GM18511 (cell line): ENCODE data around the gene MIPOL1.
"Not testable (repeated sequence)": the region's sequence is repeated elsewhere in the genome, so short reads cannot be mapped to it uniquely, and the experiment has no call there.

ENCODE experiments used
- ATAC-seq: cut with Tn5 transposase; IDR thresholded peaks from one replicate; pipeline ENCODE4 v1.9.1; 2021; ENCODE audit warnings: mild to moderate bottlenecking, moderate library complexity; ENCODE audit not compliant: unreplicated experiment

MIPOL1 gene

DNA sequence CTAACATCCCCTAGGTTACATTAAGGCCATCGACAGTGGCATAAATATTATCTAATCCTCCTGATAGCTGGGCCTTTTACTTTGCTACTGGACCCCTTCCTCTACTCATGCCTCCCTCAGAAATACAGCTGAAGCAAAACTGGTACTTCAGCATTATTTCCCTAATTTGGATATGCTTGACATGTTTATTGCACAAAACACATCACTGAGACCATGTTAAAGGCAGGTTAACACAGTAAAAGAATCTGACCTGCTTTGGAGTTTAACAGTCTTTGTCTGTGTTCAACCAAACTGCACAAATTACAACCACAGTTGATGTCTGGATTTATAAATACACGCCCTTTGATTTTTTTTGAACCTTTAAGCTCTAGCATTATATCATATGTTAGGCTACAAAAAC, 240.7 kb downstream of the MIPOL1 start:
- ATAC-seq: no peak

DNA sequence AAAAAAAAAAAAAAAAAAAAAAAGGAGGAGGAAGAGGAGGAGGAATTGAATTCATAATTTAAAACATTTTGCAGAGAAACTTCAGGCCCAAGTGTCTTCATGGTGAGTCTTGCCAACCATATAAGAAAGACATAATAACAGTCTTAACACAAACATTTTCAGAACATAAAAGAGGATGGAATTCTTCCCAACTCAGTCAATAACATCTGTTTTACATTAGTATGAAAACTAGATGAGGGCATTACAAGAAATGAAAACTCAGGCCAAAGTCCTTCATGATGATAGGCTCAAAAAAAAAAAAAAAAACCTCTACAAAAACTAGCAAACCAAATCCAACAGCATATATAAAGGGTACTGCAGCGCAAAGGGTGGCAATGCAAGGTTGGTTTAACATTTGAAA, 245.7 kb downstream of the MIPOL1 start:
- ATAC-seq: no peak

DNA sequence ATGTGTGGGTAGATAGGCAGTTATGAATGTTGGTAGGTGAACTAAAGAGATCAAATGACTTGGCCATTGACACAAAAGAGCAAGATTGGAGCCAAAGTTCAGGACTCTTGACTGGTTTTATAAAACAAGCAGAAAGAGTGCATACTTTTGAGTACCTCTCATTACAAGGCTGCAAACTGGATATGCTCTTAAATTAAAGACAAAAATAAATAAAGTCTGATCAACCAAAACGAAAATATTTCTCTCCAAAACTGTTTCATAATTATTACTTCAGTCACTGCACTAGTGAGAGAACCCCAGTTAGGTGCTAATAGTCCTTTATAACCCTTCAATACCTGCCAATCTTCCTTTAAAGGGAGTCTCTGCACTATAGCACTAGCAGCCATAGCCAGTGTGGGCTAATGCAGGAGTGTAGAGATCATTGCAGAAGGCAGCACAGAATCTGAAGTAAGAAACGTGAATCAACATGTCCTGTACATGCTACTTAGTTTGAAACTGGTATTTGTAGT, 250.2 kb downstream of the MIPOL1 start:
- no peak for ATAC-seq

DNA sequence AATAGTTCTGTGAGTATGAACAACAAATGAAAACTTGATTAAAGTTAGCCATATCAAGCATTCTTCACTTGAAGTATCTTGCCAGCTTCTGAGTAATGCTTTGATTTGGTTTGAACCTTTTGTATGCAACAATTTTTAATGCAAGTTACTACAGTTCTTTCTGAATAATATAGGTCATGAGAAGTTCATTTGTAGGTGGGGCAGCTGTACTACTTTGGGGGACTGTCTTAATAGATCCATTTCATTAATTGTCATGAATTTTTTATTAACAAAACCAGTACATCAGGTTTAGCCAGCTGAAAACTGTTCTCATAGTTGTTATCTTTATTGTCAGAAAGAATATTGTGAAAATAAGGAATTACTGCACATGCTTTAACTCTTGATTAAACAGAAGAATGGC, 254.6 kb downstream of the MIPOL1 start:
- ATAC-seq: no peak

DNA sequence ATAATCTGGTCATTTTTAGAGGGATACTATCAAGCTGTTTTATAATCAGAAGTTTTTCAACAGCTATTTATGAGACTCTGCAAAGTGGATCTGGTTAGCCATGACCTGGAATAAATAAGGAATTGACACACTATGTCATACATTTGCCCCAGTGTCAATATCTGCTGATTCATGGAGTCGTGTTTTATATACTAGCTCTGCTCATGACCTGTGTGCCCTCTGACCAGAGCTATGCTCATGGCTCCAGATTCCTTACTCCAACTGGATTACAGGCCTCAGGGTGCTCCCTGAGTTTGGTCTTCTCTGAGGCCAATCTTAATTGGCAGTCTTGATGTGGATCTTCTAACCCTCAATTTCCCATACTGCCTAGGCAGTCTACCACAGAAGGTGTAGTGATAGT, 256.2 kb downstream of the MIPOL1 start:
- no peak for ATAC-seq

DNA sequence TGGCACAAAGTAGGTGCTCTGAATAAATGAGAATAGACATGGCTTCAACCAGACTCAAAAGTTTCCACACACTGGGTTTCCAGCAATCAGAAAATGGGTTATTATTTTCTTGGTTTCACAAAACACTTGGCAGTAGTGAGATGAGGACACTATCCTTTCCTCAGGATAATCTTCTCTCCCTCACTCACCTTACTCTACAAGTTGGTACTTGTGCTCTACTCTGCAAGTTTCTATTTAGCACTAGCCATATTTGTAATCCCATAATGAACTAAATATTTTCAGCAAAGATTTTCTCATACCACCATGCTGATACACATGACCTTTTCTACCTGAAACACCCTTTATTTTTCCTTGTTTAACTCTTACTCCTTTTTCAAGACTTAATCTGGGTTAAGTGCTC, 259.6 kb downstream of the MIPOL1 start:
- no peak for ATAC-seq

DNA sequence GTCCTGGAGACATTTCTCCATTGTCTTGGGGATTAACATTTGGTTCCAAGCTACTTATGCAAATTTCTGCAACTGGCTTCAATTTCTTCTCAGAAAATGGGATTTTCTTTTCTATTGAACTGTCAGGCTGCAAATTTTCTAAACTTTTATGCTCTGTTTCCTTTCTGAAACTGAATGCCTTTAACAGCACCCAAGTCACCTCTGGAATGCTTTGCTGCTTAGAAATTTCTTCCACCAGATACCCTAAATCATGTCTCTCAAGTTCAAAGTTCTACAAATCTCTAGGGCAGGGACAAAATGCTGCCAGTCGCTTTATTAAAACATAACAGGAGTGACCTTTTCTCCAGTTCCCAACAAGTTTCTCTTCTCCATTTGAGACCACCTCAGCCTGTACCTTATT, 264.7 kb downstream of the MIPOL1 start:
- not testable (repeated sequence) for ATAC-seq

DNA sequence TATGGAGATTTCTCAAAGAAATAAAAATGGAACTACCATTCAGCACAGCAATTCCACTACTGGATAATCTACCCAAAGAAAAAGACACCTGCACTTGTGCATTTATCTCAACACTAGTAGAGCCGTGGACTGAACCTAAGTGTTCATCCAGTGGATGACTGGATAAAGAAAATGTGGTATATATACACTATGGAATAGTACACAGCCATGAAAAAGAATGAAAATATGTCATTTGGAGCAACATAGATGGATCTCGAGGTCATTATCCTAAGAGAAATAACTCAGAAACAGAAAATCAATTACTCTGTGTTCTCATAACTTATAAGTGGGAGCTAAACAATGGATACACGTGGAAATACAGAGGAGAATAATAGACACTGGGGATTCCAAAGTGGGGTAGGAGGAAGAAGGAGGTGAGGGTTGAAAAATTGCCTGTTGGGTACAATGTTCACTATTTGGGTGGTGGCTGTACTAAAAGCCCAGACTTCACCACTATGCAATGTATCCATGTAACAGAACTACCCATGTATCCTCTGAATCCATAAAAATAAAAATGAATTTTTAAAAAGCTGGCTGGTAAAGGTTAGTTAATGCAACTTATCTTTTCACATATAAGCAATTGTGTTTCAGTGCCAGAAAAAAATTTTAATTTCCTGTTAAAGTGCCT, 266.6 kb downstream of the MIPOL1 start:
- ATAC-seq: no peak

DNA sequence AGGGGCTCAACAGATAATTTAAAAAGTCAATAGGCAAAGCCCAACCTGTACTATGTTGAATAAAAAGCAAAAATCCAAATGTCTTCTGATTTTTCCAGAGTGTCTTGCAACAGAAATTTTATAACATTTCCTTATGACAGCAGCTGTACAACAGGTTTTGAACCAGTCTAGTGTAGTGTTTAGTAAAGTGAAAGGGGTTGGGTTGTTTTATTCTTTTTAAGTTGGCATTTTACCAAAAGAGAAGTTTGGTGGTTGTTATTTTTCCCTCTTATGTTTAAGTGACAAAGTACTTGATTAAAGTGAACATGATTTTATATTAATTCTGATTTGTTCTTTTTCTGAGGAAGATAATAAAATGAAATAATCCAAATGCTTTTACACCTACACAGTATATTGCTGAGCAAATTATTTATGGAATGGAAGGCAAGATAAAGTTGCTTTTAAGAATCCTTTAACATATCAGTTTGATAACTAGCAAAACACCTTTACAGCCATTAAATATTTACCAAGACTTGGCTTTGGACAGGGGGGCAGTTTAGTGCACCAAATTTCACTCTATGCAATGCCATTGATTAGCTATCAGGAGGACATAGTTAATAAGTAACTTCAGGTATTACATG, 268.4 kb downstream of the MIPOL1 start:
- no peak for ATAC-seq

DNA sequence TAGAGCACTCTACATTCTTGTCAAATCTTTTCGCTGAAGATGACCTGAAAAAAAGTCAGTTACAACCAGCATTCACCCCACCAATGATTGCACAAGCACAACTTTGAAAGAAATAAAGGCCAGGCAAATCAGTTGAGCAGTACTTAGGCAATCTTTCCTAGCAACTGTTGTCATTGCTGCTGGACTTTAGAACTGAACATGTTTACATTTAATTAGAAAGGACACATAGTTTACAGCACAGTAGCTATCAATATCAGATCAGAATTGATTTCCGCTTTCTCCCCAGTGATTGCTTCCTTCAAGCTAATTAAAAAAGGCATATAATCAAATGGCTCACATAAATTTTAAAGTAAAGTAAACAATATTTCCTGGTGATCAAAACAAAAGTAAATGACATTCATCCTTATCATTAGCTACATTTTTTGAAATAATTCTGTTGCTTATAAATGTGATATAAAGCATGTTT, 268.9 kb downstream of the MIPOL1 start:
- no peak for ATAC-seq

DNA sequence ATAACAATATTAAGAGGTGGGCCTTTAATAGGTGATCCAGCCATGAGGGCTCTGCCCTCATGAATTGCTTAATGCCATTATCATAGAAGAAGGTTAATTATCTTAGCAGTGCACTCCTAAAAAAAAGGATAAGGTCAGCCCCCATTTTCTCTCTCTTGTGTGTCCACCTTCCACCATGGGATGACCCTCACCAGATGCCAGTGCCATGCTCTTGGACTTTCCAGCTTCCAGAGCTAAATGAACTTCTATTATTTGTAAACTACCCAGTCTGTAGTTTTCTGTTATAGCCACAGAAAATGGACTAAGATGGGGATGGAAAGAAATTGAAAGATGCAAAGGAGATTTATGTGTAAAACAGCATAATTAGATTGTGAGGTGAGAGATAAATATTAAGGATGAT, 271.9 kb downstream of the MIPOL1 start:
- ATAC-seq: no peak

DNA sequence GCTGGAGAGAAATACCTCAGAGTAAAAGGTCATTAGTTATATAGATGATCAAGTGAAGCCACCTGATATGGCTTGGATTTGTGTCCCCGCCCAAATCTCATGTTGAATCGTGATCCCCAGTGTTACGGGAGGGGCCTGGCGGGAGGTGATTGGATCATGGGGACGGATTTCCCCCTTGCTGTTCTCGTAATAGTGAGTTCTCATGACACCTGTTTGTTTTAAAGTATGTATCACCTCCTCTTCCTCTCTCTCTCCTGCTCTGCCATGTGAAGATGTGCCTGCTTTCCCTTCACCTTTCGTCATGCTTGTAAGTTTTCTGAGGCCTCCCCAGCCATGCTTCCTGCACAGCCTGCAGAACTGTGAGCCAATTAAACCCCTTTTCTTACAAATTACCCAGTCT, 272.5 kb downstream of the MIPOL1 start:
- no peak for ATAC-seq

DNA sequence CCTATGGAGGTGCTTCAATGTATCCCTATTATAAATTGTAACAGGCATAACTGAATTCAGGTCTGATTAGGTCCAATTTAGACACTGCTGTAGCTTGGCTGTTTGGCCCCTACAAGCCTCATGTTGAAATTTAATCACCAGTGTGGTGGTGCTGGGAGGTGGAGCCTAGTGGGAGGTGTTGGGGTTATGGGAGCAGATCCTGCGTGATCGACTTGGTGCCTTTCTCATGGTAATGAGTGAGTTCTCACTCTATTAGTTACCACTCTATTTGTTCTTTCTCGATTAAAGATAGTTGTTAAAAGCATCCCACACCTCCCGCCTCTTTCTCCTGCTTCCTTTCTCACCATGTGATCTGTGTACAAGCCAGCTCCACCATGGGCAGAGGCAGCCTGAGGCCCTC, 275.2 kb downstream of the MIPOL1 start:
- ATAC-seq: no peak

DNA sequence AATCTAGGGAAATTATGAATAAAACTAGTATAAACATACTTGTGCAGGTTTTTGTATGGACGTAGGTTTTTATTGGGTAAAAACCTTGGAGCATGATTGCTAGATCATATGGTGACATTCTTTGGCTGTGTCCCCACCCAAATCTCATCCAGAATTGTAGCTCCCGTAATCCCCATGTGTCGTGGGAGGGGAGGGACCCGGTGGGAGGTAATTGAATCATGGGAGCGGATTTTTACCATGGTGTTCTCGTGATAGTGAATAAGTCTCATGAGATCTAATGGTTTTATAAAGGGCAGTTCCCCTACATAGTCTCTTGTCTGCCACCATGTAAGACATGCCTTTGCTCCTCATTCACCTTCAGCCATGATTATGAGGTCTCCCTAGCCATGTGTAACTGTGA, 276.5 kb downstream of the MIPOL1 start:
- no peak for ATAC-seq

DNA sequence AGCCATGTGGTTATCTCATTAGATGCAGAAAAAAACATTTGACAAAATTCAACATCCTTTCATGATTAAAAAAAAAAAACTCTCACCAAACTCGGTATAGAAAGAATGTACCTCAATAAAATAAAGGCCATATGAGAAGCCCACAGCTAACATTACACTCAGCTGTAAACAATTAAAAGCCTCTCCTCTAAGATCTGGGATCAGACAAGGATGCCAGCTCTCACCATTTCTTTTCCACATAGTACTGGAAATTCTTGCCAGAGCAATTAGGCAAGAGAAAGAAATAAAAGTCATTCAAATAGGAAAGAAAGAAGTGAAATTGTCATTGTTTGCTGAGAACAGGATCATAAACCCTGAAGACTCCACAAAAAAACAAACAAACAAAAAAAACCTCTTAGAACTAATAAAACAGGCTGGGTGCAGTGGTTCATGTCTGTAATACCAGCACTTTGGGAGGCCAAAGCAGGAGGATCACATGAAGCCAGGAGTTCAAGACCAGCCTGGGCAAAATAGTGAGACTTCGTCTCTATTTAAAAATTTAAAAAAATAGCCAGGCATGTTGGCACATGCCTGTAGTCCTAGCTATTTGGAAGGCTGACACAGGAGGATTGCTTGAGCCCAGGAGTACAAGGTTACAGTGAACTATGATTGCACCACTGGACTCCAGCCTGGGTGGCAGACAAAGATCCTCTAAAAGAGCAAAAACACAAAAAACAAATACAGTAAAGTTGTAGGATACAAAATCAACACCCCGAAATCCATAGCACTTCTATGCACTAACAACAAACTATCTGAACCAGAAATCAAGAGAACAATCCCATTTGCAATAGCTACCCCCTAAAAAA, 282.9 kb downstream of the MIPOL1 start:
- ATAC-seq: no peak

DNA sequence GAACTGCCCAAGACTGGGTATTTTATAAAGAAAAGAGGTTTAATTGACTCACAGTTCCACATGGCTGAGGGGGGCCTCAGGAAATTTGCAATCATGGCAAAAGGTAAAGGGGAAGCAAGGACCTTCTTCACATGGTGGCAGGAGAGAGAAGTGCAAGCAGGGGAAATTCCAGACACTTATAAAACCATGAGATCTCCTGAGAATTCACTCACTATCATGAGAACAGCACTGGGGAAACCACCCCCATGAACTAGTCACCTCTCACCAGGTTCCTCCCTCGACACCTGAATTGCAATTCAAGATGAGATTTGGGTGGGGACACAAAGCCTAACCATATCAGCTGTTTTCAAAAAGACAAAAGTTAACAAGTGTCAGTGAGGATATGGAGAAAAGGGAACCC, 284.7 kb downstream of the MIPOL1 start:
- no peak for ATAC-seq

DNA sequence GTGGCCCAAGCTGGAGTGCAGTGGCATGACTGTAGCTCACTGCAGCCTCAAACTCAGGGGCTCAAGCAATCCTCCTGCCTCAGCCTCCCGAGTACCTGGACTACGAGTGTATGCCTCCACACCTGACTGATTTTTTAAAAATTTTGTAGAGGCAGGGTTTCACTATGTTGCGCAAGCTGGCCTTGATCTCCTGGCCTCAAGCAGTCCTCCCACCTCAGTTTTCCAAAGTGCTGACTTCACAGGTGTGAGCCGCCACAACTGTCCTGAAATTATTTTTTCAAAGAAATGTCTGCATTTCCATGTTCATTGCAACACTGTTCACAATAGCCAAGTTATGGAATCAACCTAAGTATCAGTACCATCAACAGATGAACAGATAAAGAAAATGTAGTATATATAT, 285.9 kb downstream of the MIPOL1 start:
- no peak for ATAC-seq

DNA sequence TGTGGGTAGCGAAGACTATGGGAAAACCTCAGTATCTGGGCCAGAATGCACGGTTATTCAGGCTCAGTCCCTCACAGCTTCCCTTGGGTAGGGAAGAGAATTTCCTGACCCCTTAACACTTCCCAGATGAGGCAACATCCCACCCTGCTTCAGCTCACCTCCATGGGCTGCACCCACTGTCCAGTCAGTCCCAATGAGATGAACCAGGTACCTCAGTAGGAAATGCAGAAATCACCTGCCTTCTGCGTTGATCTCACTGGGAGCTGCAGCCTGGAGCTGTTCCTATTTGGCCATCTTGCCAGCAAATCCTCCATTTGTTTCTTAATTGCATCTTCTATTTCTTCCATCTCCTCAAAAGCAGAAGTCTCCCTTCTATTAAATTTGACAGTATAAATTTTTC, 292.9 kb downstream of the MIPOL1 start:
- ATAC-seq: no peak

DNA sequence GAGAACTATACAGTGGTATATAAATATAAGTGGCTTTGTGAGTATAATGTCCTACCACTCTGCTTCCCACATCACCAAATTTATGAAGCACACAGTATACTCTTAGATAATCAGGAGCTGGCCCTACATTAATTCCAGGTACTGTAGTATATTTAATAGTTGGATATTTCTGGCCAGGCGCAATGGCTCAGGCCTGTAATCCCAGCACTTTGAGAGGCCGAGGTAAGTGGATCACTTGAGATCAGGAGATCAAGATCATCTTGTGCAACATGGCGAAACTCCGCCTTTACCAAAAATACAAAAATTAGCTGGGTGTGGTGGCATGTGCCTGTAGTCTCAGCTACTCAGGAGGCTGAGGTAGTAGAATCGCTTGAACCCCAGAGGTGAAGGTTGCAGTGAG, 293.3 kb downstream of the MIPOL1 start:
- no peak for ATAC-seq

DNA sequence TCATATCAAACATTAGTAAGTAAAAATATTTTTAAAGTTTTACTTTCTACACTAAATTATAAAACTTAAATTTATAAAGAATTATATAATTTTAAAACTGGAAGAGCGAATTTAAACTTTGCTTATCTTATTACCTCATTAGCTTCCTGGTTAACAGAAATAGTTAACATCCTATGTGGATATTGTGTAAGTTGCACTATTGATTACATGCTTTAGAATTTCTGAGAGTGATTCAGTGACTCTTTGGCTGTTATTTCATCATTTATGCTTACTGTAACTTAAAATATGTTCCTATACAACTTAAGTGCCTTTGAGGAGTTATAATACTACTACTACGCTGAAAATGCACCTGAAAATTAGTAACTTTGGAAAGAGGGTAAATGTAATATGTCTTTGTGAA, 295.9 kb downstream of the MIPOL1 start:
- ATAC-seq: no peak

DNA sequence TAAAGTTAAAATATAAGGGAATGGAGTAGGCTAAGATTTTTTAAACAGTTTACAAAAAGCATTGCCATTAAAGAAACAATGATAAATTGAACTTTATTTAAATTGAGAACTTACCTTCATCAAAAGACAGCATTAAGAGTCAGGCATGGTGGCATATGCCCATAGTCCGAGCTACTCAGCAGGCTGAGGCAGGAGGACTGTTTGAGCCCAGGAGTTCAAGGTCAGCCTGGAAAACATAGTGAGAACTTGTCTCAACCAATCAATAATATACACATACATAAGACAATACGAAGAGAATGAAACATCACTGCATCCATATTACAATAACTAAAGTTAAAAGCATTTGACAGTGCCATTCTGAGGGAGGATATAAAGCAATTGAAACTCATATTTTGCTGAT, 299.7 kb downstream of the MIPOL1 start:
- ATAC-seq: no peak

DNA sequence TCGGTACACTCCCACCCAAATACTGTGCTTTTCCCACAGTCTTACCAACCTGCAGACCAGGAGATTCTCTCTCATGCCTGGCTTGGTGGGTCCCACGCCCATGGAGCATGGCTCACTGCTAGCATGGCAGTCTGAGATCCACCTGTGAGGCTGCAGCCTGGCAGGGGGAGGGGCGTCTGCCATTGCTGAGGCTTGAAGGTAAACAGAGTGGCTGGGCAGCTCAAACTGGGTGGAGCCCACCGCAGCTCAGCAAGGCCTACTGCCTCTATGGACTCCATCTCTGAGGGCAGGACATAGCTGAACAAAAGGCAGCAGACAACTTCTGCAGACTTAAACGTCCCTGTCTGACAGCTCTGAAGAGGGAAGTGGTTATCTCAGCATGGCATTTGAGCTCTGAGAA, 304.1 kb downstream of the MIPOL1 start:
- no peak for ATAC-seq
